AML-193 (cell line): Measurements from ENCODE around the gene ZMYND11.
"Not testable (repeated sequence)": the region's sequence is repeated elsewhere in the genome, so short reads cannot be mapped to it uniquely, and the experiment has no call there.

ENCODE experiments used
- DNase-seq, 2 experiments: peaks; one replicate each; lab custom pipeline; 2025; lab: John Stamatoyannopoulos, UW

Gene ZMYND11

GRCh38 chr10:282294-283139, 147.3 kb downstream of the ZMYND11 start:
- peak; percentile 53 to 65 for DNase-seq

GRCh38 chr10:283140-283479, 147.9 kb downstream of the ZMYND11 start:
- DNase-seq = no peak

GRCh38 chr10:283916-284356, 148.7 kb downstream of the ZMYND11 start:
- no peak for DNase-seq

- DNase-seq = no peak
Observed at GRCh38 chr10:285216-285615, 150.0 kb downstream of the ZMYND11 start.

- no peak for DNase-seq
Observed at GRCh38 chr10:287026-287709, 151.9 kb downstream of the ZMYND11 start.

- DNase-seq = no peak
Observed at GRCh38 chr10:287814-288213, 152.6 kb downstream of the ZMYND11 start.

- no peak for DNase-seq
Observed at GRCh38 chr10:288316-289200, 153.3 kb downstream of the ZMYND11 start.

- DNase-seq = no peak
Observed at GRCh38 chr10:289581-289980, 154.3 kb downstream of the ZMYND11 start.

- DNase-seq = no peak
Observed at GRCh38 chr10:290026-290725, 154.9 kb downstream of the ZMYND11 start.

- DNase-seq = no peak
Observed at GRCh38 chr10:293636-294035, 158.4 kb downstream of the ZMYND11 start.

GRCh38 chr10:297567-297966, 162.3 kb downstream of the ZMYND11 start:
- no peak for DNase-seq

- DNase-seq = no peak
Observed at GRCh38 chr10:298033-298432, 162.8 kb downstream of the ZMYND11 start.

GRCh38 chr10:299512-299911, 164.3 kb downstream of the ZMYND11 start:
- no peak for DNase-seq

GRCh38 chr10:299969-300368, 164.7 kb downstream of the ZMYND11 start:
- no peak for DNase-seq

GRCh38 chr10:300580-300979, 165.3 kb downstream of the ZMYND11 start:
- not testable (repeated sequence) for DNase-seq

- DNase-seq = no peak
Observed at GRCh38 chr10:301536-301935, 166.3 kb downstream of the ZMYND11 start.
